Measurements from ENCODE around the gene EGLN3.

EGLN3 gene

GRCh38 chr14:33917661-33918060 is 33.2 kb downstream of the EGLN3 start:
- no peak overlapping the region for H3K4me3 ChIP-seq (ENCODE audit: control insufficient read depth, low read depth, low read length)
- DNase-seq (ENCODE audit: low read depth), result no peak
- TF ChIP-seq CTCF (IDR thresholded peaks at IDR 0.05; ENCODE audit: control insufficient read depth, insufficient read depth, low read depth, low read length, missing control alignments), result no peak

- no peak for TF ChIP-seq CTCF (IDR thresholded peaks at IDR 0.05; ENCODE audit: control insufficient read depth, insufficient read depth, low read depth, low read length, missing control alignments)
- no peak overlapping the region for H3K4me3 ChIP-seq (ENCODE audit: control insufficient read depth, low read depth, low read length)
- DNase-seq (ENCODE audit: low read depth), result no peak
Measured at GRCh38 chr14:33916663-33917565, 34.0 kb downstream of the EGLN3 start.

- DNase-seq (ENCODE audit: low read depth), result no peak
- H3K4me3 ChIP-seq (ENCODE audit: control insufficient read depth, low read depth, low read length), result no peak overlapping the region
- TF ChIP-seq CTCF (IDR thresholded peaks at IDR 0.05; ENCODE audit: control insufficient read depth, insufficient read depth, low read depth, low read length, missing control alignments), result no peak
Measured at GRCh38 chr14:33915682-33916081, 35.2 kb downstream of the EGLN3 start.

- TF ChIP-seq CTCF (IDR thresholded peaks at IDR 0.05; ENCODE audit: control insufficient read depth, insufficient read depth, low read depth, low read length, missing control alignments), result no peak
- no peak overlapping the region for H3K4me3 ChIP-seq (ENCODE audit: control insufficient read depth, low read depth, low read length)
- peak; percentile 8 for DNase-seq (ENCODE audit: low read depth)
Measured at GRCh38 chr14:33914676-33915516, 36.0 kb downstream of the EGLN3 start.

- H3K4me3 ChIP-seq (ENCODE audit: control insufficient read depth, low read depth, low read length), result no peak overlapping the region
- TF ChIP-seq CTCF (IDR thresholded peaks at IDR 0.05; ENCODE audit: control insufficient read depth, insufficient read depth, low read depth, low read length, missing control alignments), result no peak
- no peak for DNase-seq (ENCODE audit: low read depth)
Measured at GRCh38 chr14:33911046-33911445, 39.8 kb downstream of the EGLN3 start.

- no peak overlapping the region for H3K4me3 ChIP-seq (ENCODE audit: control insufficient read depth, low read depth, low read length)
- no peak for DNase-seq (ENCODE audit: low read depth)
- no peak for TF ChIP-seq CTCF (IDR thresholded peaks at IDR 0.05; ENCODE audit: control insufficient read depth, insufficient read depth, low read depth, low read length, missing control alignments)
Measured at GRCh38 chr14:33910435-33910834, 40.4 kb downstream of the EGLN3 start.
